ENCODE results near the gene CACNA1A.
"Not testable (repeated sequence)": the region's sequence is repeated elsewhere in the genome, so short reads cannot be mapped to it uniquely, and the experiment has no call there.

Gene CACNA1A

DNA sequence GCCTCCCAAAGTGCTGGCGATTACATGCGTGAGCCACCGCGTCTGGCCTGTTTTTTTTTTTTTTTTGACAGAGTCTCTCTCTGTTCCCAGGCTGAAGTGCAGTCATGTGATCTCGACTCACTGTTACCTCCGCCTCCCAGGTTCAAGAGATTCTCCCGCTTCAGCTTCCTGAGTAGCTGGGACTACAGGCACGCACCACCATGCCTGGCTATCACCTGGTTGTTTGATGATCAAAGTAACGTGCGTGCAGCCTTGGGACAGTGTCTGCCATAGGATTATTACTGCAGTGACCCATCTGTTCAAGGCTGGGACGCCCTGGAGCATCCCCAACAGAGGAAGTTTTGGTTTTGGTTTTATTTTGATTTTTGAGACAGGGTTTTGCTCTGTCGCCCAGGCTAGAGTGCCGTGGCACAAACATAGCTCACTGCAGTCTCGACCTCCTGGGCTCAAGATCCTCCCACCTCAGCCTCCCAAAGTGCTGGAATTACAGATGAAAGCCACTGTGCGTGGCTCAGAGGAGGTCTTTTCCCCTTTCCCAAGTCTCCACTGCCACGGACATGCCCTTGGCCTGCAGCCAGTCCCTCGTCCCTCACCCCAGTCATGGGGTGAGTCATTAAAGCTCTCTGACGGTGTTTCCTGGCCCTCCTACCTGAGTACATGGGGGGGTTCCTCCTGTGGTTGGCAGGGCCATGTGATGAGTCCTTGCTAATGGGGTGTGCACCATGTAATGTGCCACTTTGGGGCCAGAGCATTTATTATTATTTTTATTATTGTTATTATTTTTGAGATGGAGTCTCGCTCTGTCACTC is 290.5 kb downstream of the CACNA1A start:
- DNase-seq = no peak

GRCh38 chr19:13214036-13214730 is 292.1 kb downstream of the CACNA1A start:
- DNase-seq = no peak

GRCh38 chr19:13212759-13213330 is 293.4 kb downstream of the CACNA1A start:
- peak; percentile 3 for DNase-seq

GRCh38 chr19:13211426-13212308 is 294.6 kb downstream of the CACNA1A start:
- no peak for DNase-seq

DNA sequence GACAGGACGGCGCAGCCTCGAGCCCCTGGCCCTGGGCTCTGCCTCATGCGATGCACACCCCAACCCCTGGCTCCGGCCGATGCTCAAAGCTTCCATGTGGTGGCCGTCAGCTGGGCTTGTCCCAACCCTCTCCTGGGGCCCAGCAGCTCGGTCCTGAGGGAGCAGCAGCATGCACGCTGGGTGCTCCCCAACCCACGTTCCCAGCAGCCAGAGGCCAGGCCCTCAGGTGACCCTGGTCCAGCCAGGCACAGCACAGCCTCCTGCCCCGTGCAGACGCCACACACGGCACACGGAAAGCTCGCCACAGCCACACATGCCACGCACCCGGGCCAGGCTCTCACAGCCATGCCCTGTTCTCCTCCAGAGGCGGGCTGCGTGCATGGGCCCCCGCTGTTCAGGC is 295.3 kb downstream of the CACNA1A start:
- DNase-seq = no peak

- DNase-seq = no peak
These were observed 295.9 kb downstream of the CACNA1A start for GRCh38 chr19:13210339-13210775.

GRCh38 chr19:13209484-13210338 is 296.6 kb downstream of the CACNA1A start:
- DNase-seq = no peak

GRCh38 chr19:13208672-13209483 is 297.4 kb downstream of the CACNA1A start:
- DNase-seq = no peak

GRCh38 chr19:13207846-13208671 is 298.2 kb downstream of the CACNA1A start:
- DNase-seq = no peak

DNA sequence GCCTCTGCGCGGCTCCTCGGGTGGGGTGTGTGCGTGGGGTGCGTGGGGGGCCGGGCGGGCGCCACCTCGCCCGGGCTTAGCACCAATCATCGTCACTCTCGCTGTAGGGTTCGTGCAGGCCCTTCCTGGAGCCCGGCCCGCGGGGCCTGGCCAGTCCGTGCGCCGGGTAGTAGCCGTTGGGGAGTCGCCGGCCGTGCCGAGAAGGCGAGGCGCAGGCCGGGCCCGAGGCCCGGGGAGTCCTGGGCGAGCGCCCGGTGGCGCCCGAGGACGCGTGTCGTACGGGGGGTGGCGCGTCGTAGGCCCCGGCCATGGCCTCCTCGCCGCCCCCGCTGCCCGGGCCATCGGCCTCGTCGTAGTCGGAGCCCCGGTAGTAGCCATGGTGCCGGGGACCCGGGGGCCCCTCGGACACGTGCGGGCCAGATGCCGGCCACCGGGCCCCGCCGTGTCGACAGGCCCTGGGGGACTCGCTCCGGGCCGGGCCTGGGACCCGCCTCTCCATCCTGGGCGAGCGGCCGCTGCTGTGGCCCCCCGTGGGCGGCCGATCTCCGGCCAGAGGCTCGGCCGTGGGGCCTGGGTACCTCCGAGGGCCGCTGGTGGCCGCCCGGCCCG is 298.9 kb downstream of the CACNA1A start:
- DNase-seq = no peak

DNA sequence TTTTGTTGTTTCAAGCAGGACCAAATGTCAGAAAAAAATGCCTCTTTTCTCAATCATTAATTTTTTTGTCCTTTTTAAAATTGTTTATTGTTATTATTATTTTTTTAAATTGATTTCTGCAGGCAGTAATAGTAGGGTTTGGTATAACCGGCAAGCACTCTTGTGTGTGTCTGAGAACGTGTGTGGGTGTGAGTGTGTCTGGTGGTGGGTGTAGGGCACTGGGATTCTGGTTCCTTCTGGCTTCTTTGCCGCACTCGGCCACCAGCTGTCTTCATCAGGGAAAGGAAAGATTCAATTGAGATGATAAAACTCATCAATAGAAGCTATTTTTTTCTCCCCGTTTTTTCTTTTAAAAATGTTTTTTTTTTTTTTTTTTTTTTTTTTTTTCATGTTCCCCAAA is 299.7 kb downstream of the CACNA1A start:
- DNase-seq = no peak

GRCh38 chr19:13202112-13202511 is 304.2 kb downstream of the CACNA1A start:
- DNase-seq = not testable (repeated sequence)

DNA sequence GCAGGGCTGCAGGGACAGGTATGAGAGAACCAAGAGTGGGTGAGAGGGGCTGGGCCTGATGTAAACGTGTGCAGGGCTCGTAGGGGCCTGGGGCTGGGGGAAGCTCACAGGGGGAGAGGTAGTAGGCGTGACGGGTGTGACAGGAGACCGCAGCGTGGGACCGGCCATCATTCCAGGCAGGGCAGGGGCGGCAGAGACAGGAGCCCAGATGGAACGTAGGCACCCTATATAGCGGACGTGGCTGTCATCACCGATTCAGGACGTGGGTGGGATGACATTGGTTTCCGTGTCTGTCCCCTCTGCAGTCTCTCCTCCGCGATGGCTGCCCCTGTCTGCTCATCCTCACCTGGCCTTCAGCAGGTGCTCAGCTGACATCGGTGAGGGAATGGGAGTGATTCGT is 307.6 kb downstream of the CACNA1A start:
- DNase-seq = no peak

- no peak for DNase-seq
These were observed 310.6 kb downstream of the CACNA1A start for GRCh38 chr19:13195678-13196077.

DNA sequence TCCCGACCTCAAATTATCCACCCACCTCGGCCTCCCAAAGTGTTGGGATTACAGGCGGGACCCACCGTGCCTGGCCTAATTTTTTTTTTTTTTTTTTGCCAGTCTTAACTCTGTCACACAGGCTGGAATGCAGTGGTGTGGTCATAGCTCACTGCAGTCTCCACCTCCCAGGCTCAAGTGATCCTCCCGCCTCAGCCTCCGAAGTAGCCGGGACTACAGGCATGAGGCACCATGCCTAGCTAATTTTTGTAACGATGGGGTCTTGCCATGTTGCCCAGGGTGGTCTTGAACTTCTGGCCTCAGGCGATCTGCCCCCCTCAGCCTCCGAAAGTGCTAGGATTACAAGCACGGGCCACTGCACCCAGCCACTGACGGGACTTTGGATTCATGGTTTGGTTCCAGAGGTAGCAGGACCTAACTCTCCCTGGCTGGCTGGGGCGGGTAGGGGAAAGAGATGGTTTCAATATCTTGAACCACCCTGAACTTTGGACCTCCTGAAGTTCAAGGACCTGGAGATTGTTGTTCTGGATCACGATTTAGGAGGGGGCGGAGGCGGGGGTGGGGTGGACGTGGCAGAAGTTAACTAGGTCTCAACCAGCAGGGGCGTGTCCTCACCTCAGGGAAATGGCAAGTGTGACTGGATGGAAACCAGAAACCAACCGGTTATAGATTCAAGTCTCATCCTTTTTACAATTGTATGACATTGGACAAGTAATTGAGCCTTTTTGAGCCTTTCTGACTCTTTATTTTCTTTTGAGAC is 315.3 kb downstream of the CACNA1A start:
- DNase-seq = no peak

DNA sequence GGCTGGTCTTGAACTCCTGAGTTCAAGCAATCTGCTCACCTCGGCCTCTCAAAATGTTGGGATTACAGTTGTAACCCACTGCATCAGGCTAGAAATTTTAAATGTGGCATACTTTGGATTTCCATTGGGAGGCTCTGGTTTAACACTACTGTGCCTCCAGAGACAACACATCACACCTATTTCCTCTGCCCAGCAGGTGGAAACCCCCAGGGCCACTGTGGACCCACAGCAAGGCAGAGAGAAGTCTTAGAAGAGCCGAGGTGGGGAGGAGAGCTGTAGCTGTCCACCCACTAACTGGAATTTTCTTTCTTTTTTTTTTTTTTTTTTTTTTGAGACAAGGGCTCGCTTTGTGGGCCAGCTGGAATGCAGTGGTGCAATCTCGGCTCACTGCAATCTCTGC is 316.7 kb downstream of the CACNA1A start:
- DNase-seq = no peak

DNA sequence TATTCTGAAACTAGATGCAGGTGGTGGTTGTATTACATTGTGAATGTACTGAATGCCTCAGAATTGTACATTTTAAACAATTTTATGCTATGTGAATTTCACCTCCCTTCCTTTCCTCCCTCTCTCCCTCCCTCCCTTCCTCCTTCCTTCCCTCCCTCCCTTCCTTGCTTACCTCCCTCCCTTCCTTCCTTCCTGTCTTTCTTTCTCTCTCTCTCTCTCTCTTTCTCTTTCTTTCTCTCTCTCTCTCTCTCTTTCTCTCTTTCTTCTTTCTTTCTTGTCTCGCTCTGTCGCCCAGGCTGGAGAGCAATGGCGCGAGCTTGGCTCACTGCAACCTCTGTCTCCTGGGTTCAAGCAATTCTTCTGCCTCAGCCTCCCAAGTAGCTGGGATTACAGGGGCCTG is 318.9 kb downstream of the CACNA1A start:
- DNase-seq = no peak

GRCh38 chr19:13186688-13187087 is 319.6 kb downstream of the CACNA1A start:
- DNase-seq = not testable (repeated sequence)
